K562 (cell line): ENCODE results near the gene PTPRG. TPM values are rescaled to one million over a fixed set of nuclear protein-coding genes. Genes with fewer than 3 reads are reported as not detected.
A peak's percentile ranks its signal among the peaks of the same experiment; 100 is the strongest.

Source experiments
- ATAC-seq: fragments of 200-7000 bp; cut with Tn5 transposase; 3 replicates; pipeline ENCODE4 v1.9.1; 2020; ENCODE audit warnings: moderate library complexity
- BruUV-seq: library from RNA; stranded (reverse); fragments of 400-500 nt; replicated peaks from 2 replicates; lab custom pipeline; 2021; lab: Mats Ljungman, UMichigan
- CTCF ChIA-PET: fragments of 300-600 bp; formaldehyde crosslinking; extraction: SDS; loops from one replicate; lab custom pipeline; 2021; ENCODE audit warnings: low intra/inter-chr PET ratio; lab: Yijun Ruan, JAX
- POLR2A ChIA-PET: fragments of 300-600, 350-650 bp; sonication (Branson Sonifier 250); formaldehyde crosslinking; extraction: SDS; loops from one replicate; lab custom pipeline; 2021; ENCODE audit warnings: antibody characterized with exemption, inconsistent platforms; lab: Yijun Ruan, JAX
- DNase-seq, 4 experiments: peaks; one replicate each; pipeline versions ENCODE4 v3.0.0 to v3.0.0-alpha.2; 2011 to 2018; ENCODE audit warnings: low spot score in 3 of 4, mixed read lengths in 3 of 4; ENCODE audit errors: extremely low read depth in 1 of 4
- FAIRE-seq: peaks from 2 replicates; lab custom pipeline; 2011; peaks lifted over from hg19 to GRCh38; lab: Jason Lieb, UNC
- H2AFZ ChIP-seq: 2 replicates; pipeline ENCODE4 v1.6.0; 2011; ENCODE audit warnings: low read depth, low read length, control low read depth, inconsistent platforms
- H3K27ac ChIP-seq: fragments of 200-600 bp; 3 replicates; pipeline ENCODE4 v1.8.0; 2011; ENCODE audit warnings: low read depth, mild to moderate bottlenecking, control low read depth, inconsistent platforms, low read length, moderate library complexity, mixed read lengths; ENCODE audit errors: extremely low read depth
- H3K27me3 ChIP-seq, 2 experiments: fragments of 300-600 bp in 1 of 2; 2 replicates in 1 of 2; 3 replicates in 1 of 2; pipeline versions ENCODE4 v1.6.0 to v1.8.0; 2011; ENCODE audit warnings: inconsistent platforms in 2 of 2, low read length in 2 of 2, mild to moderate bottlenecking in 1 of 2, mixed read lengths in 1 of 2, moderate library complexity in 1 of 2; ENCODE audit not compliant: control insufficient read depth in 2 of 2, insufficient read depth in 2 of 2
- H3K36me3 ChIP-seq: fragments of 300-600 bp; 3 replicates; pipeline ENCODE4 v1.8.0; 2011; ENCODE audit warnings: mild to moderate bottlenecking, low read length, inconsistent platforms; ENCODE audit not compliant: control insufficient read depth, insufficient read depth
- H3K4me1 ChIP-seq, 2 experiments: fragments of 200-600 bp in 1 of 2; replicated peaks in 1 of 2; 2 replicates in 1 of 2; 3 replicates in 1 of 2; pipeline versions ENCODE4 v1.5.1 to v1.8.0; 2011; ENCODE audit warnings: inconsistent platforms in 2 of 2, low read length in 2 of 2, mild to moderate bottlenecking in 1 of 2, mixed read lengths in 1 of 2, moderate library complexity in 1 of 2; ENCODE audit not compliant: control insufficient read depth in 2 of 2, insufficient read depth in 2 of 2
- H3K4me2 ChIP-seq: 2 replicates; pipeline ENCODE4 v1.6.1; 2011; ENCODE audit warnings: low read length, control low read depth, inconsistent platforms, mixed read lengths; ENCODE audit not compliant: insufficient read depth
- H3K4me3 ChIP-seq: fragments of 200-600 bp; sonication (generic), shearing (Covaris generic); 2 replicates; pipeline ENCODE4 v1.5.1; 2016; ENCODE audit warnings: control low read depth, inconsistent platforms
- H3K79me2 ChIP-seq: fragments of 200-600 bp; 3 replicates; pipeline ENCODE4 v1.8.0; 2011; ENCODE audit warnings: low read length, inconsistent platforms; ENCODE audit not compliant: control insufficient read depth, insufficient read depth
- H3K9ac ChIP-seq, 2 experiments: 2 replicates each; pipeline versions ENCODE4 v1.6.0 to v1.6.1; 2011; ENCODE audit warnings: low read depth in 2 of 2, low read length in 2 of 2, control low read depth in 1 of 2, inconsistent platforms in 1 of 2, mild to moderate bottlenecking in 1 of 2, mixed read lengths in 1 of 2; ENCODE audit not compliant: insufficient read depth in 1 of 2
- H3K9me1 ChIP-seq: one replicate; pipeline ENCODE4 v1.6.0; 2011; ENCODE audit warnings: inconsistent platforms, mild to moderate bottlenecking, low read length, moderate library complexity; ENCODE audit not compliant: control insufficient read depth, insufficient read depth
- H3K9me3 ChIP-seq: replicated peaks from 2 replicates; pipeline ENCODE4 v1.5.1; 2011; ENCODE audit warnings: low read depth, low read length, inconsistent platforms; ENCODE audit not compliant: control insufficient read depth, insufficient read depth
- H4K20me1 ChIP-seq: replicated peaks from 2 replicates; pipeline ENCODE4 v1.6.1; 2011; ENCODE audit warnings: low read length, inconsistent platforms, mixed read lengths; ENCODE audit not compliant: control insufficient read depth, insufficient read depth
- KHSRP ChIP-seq: fragments of 450-650 bp; IDR thresholded peaks from 2 replicates; pipeline ENCODE4 v1.6.1; 2017
- POLR2B ChIP-seq: fragments of 450-650 bp; IDR thresholded peaks from 2 replicates; pipeline ENCODE4 v1.6.1; 2018; ENCODE audit warnings: low read depth; ENCODE audit not compliant: partially characterized antibody
- PTTG1 ChIP-seq: fragments of 450-650 bp; IDR thresholded peaks from 2 replicates; pipeline ENCODE4 v1.6.1; 2016; ENCODE audit warnings: low read depth, mild to moderate bottlenecking, missing genetic modification characterization, missing compliant biosample characterization
- RFX1 ChIP-seq: fragments of 450-650 bp; IDR thresholded peaks from 2 replicates; pipeline ENCODE4 v1.6.1; 2016; ENCODE audit warnings: mild to moderate bottlenecking, moderate library complexity
- SRSF7 ChIP-seq: fragments of 200-400 bp; formaldehyde crosslinking; optimal IDR thresholded peaks from 2 replicates; pipeline ENCODE3; 2017; ENCODE audit warnings: mild to moderate bottlenecking, low read depth, low read length
- TEAD2 ChIP-seq: fragments of 450-650 bp; IDR thresholded peaks from 2 replicates; pipeline ENCODE4 v1.6.1; 2016; ENCODE audit warnings: missing genetic modification characterization, control low read depth, missing compliant biosample characterization
- WHSC1 ChIP-seq: IDR thresholded peaks from one replicate; pipeline ENCODE4 v1.6.1; 2012; ENCODE audit warnings: low read length, control low read depth, inconsistent platforms
- WGBS: fragments of 100-300 bp; shearing (Covaris generic); methylation state at CpG from one replicate; pipeline ENCODE4 v1.1.6; 2016; ENCODE audit warnings: low coverage, mixed read lengths; ENCODE audit not compliant: insufficient coverage; ENCODE audit errors: missing lambda C conversion rate; 5-methylcytosine and 5-hydroxymethylcytosine counted together
- in situ Hi-C: fragments of 300-500 bp; cut with MboI; formaldehyde crosslinking; loops from 4 replicates; pipeline ENCODE4 v1.15.0; 2018; ENCODE audit warnings: inconsistent platforms, mixed read lengths
- intact Hi-C: fragments of 100-400 bp; cut with micrococcal nuclease; formaldehyde crosslinking; loops from 2 replicates; pipeline ENCODE4 v1.14.2; 2022
- polyA plus RNA-seq, 8 experiments: library from polyadenylated mRNA; depleted of rRNA in 4 of 8; stranded (reverse) in 5 of 8; unstranded in 3 of 8; fragments of >200 nt; fragmentation: Nextera tagmentation in 2 of 8; fragmentation: Illumina TruSeq in 1 of 8; extraction: Ambion mirVana in 2 of 8; extraction: Trizol in 1 of 8; gene quantifications; 2 replicates each; pipeline versions ENCODE4 v1.2.1 to v1.2.3, GENCODE V29; 2011 to 2014; ENCODE audit warnings: inconsistent platforms in 1 of 8, missing spikeins in 1 of 8
- total RNA-seq, 7 experiments: library from RNA; depleted of rRNA in 6 of 7; stranded (reverse); fragments of >200 nt in 6 of 7; fragmentation: Illumina TruSeq in 2 of 7; extraction: Trizol in 2 of 7; gene quantifications; 2 replicates each; pipeline versions ENCODE4 v1.2.1 to v1.2.3, GENCODE V29; 2011 to 2021; ENCODE audit warnings: low replicate concordance in 1 of 7
- TF ChIP-seq, protein P1 (sequence below): fragments of 450-650 bp; IDR thresholded peaks from 2 replicates; pipeline ENCODE4 v1.6.1; 2016; ENCODE audit warnings: low read depth
- TF ChIP-seq, protein P2 (sequence below), 3 experiments: fragments of 200-800 bp in 1 of 3; fragments of 250-450 bp in 1 of 3; fragments of 450-650 bp in 1 of 3; sonication (Bioruptor Pico) in 1 of 3; sonication (Bioruptor generic) in 1 of 3; formaldehyde crosslinking in 1 of 3; IDR thresholded peaks; 2 replicates each; pipeline versions ENCODE4 v1.6.1 to v1.8.0; 2016 to 2022; ENCODE audit warnings: mild to moderate bottlenecking in 2 of 3, missing genetic modification characterization in 2 of 3, missing compliant biosample characterization in 1 of 3, moderate library complexity in 1 of 3

PTPRG gene
- total and polyA plus RNA-seq, 9 of the 15 experiments (the other 6 are each of a cell fraction or from before 2014, with no cell fraction given): 0.16 TPM; not detected in 8

DNA sequence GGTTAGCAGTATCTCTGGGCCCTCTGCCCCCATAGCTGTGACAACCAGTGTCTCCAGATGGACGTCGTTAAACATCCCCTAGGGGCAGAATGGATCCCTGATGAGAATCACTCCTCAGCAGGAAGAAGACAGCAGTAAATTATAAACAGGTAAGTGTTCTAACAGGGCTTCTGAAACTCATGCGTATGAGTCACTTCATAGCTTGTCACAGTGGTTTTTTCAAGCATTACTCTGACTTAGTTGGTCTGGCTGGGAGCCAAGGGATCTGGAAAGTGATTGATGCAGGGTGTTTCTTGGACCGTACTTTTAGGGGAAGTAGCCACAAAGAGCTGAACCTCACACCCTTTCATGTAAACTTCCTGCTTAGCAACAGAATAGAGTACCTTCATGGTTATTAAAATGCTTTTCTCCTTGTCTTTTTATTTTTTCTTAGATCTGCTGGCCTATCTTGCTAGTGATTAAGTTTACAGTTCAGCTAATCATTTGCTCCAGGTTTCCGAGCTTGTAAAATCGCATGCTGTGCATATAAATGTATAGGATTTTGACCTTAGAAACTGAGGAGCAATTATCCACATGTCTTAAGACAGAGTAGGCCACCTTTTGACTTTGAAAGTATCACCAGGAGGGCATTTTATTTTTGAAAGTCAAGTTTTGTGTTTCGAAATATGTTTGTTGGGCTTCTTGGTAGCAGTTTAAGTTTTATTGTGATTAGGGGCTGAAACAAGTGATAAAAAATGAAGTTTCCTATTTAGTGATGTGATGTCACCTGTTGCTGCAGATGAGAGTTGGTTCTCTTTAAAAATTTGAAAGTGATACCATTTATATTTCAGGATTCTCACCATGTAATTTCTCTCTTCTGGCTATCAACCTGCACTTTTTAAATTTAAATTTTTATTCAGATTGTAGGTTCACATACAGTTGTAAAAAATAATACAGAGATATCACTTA is 333.9 kb downstream of the PTPRG start:
- WGBS: 0% methylated on average over 6 of the region's 7 CpGs
- FAIRE-seq: peak; percentile 32
- no peak overlapping the region for H3K9ac ChIP-seq
- no peaks in the 10 kb centered on the region for H3K9me3 ChIP-seq
- no peak overlapping the region for H3K4me3 ChIP-seq
- H3K79me2 ChIP-seq: no peaks in the 10 kb centered on the region
- in situ Hi-C loops: no loop called here
- no peaks in the 10 kb centered on the region for H3K36me3 ChIP-seq
- BruUV-seq: no TSS peak
- CTCF ChIA-PET: no interaction called here
- intact Hi-C loops: no loop called here
- POLR2A ChIA-PET: interaction anchor here (0.7 kb wide), 1 partner anchor 1762 kb away, joined by 4 read pairs; no protein-coding TSS in a partner anchor
- H3K4me1 ChIP-seq: no peaks in the 10 kb centered on the region
- DNase-seq: peak in 1 of 4 experiments; percentile 10
- H3K9me1 ChIP-seq: no peaks in the 10 kb centered on the region
- no peak overlapping the region for H3K4me2 ChIP-seq
- ATAC-seq: no peak
- H4K20me1 ChIP-seq: no peaks in the 10 kb centered on the region
- H3K27ac ChIP-seq: no peak overlapping the region
- no peaks in the 10 kb centered on the region for H3K27me3 ChIP-seq
- H2AFZ ChIP-seq: no peak overlapping the region
- TF ChIP-seq, protein P1, sequence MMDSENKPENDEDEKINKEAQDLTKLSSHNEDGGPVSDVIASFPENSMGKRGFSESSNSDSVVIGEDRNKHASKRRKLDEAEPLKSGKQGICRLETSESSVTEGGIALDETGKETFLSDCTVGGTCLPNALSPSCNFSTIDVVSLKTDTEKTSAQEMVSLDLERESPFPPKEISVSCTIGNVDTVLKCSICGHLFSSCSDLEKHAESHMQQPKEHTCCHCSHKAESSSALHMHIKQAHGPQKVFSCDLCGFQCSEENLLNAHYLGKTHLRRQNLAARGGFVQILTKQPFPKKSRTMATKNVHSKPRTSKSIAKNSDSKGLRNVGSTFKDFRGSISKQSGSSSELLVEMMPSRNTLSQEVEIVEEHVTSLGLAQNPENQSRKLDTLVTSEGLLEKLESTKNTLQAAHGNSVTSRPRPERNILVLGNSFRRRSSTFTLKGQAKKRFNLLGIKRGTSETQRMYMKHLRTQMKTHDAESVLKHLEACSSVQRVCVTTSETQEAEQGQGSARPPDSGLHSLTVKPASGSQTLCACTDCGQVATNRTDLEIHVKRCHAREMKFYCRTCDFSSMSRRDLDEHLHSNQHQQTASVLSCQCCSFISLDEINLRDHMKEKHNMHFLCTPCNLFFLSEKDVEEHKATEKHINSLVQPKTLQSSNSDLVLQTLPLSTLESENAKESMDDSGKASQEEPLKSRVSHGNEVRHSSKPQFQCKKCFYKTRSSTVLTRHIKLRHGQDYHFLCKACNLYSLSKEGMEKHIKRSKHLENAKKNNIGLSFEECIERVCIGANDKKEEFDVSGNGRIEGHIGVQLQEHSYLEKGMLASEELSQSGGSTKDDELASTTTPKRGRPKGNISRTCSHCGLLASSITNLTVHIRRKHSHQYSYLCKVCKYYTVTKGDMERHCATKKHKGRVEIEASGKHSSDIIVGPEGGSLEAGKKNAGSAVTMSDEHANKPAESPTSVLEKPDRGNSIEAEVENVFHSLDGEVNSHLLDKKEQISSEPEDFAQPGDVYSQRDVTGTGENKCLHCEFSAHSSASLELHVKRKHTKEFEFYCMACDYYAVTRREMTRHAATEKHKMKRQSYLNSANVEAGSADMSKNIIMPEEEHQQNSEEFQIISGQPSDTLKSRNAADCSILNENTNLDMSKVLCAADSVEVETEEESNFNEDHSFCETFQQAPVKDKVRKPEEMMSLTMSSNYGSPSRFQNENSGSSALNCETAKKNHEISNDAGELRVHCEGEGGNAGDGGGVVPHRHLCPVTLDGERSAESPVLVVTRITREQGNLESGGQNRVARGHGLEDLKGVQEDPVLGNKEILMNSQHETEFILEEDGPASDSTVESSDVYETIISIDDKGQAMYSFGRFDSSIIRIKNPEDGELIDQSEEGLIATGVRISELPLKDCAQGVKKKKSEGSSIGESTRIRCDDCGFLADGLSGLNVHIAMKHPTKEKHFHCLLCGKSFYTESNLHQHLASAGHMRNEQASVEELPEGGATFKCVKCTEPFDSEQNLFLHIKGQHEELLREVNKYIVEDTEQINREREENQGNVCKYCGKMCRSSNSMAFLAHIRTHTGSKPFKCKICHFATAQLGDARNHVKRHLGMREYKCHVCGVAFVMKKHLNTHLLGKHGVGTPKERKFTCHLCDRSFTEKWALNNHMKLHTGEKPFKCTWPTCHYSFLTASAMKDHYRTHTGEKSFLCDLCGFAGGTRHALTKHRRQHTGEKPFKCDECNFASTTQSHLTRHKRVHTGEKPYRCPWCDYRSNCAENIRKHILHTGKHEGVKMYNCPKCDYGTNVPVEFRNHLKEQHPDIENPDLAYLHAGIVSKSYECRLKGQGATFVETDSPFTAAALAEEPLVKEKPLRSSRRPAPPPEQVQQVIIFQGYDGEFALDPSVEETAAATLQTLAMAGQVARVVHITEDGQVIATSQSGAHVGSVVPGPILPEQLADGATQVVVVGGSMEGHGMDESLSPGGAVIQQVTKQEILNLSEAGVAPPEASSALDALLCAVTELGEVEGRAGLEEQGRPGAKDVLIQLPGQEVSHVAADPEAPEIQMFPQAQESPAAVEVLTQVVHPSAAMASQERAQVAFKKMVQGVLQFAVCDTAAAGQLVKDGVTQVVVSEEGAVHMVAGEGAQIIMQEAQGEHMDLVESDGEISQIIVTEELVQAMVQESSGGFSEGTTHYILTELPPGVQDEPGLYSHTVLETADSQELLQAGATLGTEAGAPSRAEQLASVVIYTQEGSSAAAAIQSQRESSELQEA: no peak
- TF ChIP-seq, protein P2, sequence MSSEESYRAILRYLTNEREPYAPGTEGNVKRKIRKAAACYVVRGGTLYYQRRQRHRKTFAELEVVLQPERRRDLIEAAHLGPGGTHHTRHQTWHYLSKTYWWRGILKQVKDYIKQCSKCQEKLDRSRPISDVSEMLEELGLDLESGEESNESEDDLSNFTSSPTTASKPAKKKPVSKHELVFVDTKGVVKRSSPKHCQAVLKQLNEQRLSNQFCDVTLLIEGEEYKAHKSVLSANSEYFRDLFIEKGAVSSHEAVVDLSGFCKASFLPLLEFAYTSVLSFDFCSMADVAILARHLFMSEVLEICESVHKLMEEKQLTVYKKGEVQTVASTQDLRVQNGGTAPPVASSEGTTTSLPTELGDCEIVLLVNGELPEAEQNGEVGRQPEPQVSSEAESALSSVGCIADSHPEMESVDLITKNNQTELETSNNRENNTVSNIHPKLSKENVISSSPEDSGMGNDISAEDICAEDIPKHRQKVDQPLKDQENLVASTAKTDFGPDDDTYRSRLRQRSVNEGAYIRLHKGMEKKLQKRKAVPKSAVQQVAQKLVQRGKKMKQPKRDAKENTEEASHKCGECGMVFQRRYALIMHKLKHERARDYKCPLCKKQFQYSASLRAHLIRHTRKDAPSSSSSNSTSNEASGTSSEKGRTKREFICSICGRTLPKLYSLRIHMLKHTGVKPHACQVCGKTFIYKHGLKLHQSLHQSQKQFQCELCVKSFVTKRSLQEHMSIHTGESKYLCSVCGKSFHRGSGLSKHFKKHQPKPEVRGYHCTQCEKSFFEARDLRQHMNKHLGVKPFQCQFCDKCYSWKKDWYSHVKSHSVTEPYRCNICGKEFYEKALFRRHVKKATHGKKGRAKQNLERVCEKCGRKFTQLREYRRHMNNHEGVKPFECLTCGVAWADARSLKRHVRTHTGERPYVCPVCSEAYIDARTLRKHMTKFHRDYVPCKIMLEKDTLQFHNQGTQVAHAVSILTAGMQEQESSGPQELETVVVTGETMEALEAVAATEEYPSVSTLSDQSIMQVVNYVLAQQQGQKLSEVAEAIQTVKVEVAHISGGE (CRISPR knock-in tag; IDR thresholded peaks at IDR 0.05): 0 out of 6 replicates have a peak, but pooled peaks of 1 of the 3 experiments have one; percentile 8
- no peak for TF ChIP-seq TEAD2 (tag)
- no peak for TF ChIP-seq SRSF7
- TF ChIP-seq POLR2B: no peak
- no peak for TF ChIP-seq RFX1
- no peak for TF ChIP-seq KHSRP
- no peak for TF ChIP-seq WHSC1
- TF ChIP-seq PTTG1: no peak
